Measurements from ENCODE around the gene CHST15.
A peak's percentile ranks its signal among the peaks of the same experiment; 100 is the strongest.

Gene CHST15

GRCh38 chr10:124013916-124014315 is 79.5 kb downstream of the CHST15 start:
- no peak overlapping the region for H3K27ac ChIP-seq
- CTCF ChIA-PET: no interaction called here

GRCh38 chr10:124012991-124013390 is 80.4 kb downstream of the CHST15 start:
- ChIA-PET POLR2A (ENCODE audit: low non-redundant PET) (no interaction called here), CTCF (no interaction called here)
- no peak overlapping the region for H3K27ac ChIP-seq
- DNase-seq (ENCODE audit: low spot score): no peak
- TF ChIP-seq, protein P1, sequence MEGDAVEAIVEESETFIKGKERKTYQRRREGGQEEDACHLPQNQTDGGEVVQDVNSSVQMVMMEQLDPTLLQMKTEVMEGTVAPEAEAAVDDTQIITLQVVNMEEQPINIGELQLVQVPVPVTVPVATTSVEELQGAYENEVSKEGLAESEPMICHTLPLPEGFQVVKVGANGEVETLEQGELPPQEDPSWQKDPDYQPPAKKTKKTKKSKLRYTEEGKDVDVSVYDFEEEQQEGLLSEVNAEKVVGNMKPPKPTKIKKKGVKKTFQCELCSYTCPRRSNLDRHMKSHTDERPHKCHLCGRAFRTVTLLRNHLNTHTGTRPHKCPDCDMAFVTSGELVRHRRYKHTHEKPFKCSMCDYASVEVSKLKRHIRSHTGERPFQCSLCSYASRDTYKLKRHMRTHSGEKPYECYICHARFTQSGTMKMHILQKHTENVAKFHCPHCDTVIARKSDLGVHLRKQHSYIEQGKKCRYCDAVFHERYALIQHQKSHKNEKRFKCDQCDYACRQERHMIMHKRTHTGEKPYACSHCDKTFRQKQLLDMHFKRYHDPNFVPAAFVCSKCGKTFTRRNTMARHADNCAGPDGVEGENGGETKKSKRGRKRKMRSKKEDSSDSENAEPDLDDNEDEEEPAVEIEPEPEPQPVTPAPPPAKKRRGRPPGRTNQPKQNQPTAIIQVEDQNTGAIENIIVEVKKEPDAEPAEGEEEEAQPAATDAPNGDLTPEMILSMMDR (conservative IDR thresholded peaks at IDR 0.05; ENCODE audit: low read depth): no peak

More at GRCh38 chr10:124013916-124014315, 79.5 kb downstream of the CHST15 start:
- POLR2A ChIA-PET (ENCODE audit: low non-redundant PET): no interaction called here
- TF ChIP-seq, protein P1 (conservative IDR thresholded peaks at IDR 0.05; ENCODE audit: low read depth): no peak
- no peak for DNase-seq (ENCODE audit: low spot score)

DNA sequence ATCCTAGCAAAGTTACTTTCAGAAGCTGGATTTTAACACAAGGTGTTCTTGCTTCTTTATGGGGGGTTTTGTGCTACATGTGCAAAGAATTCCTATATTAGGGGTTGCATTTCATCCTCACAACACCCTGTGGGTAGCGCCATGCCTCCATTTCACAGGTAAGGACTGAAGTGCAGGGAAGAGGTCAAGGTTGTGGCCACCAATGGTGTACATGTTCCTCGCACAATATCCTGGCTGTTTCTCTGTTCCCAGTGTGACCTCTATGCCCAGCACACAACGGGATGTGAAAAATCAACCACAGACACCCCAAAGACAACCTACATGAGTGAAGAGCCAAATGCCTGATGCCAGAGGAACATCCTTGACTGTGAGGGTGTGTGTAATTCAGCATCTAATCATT is 80.8 kb downstream of the CHST15 start:
- CTCF ChIA-PET: no interaction called here
- TF ChIP-seq, protein P1 (conservative IDR thresholded peaks at IDR 0.05; ENCODE audit: low read depth): no peak
- POLR2A ChIA-PET (ENCODE audit: low non-redundant PET): no interaction called here
- no peak for DNase-seq (ENCODE audit: low spot score)
- no peak overlapping the region for H3K27ac ChIP-seq

DNA sequence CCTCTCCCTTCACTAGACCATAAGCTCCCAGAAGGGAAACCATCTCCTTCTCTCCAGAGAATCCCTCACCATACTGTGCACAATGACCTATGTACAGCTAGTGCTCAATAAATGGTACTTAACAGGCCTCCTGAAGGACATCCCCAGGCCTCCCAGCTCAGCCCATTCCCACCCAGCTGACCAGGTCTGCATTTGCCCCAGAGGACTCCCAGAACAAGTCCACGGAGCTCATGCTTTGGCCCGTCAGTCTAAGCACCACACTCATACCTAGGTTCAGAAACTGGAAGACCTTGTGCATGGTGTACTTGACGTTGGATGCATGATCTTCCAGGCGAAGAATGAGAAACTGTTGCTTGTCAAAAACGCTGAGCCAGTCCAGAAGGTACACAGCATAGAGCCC is 81.3 kb downstream of the CHST15 start:
- TF ChIP-seq, protein P1 (conservative IDR thresholded peaks at IDR 0.05; ENCODE audit: low read depth): no peak
- no peak for DNase-seq (ENCODE audit: low spot score)
- peak overlapping the region; percentile 74 for H3K27ac ChIP-seq
- POLR2A ChIA-PET (ENCODE audit: low non-redundant PET): interaction anchor here (0.5 kb wide), 1 partner anchor 9 kb away, joined by 4 read pairs; no protein-coding TSS in a partner anchor
- CTCF ChIA-PET: no interaction called here

- TF ChIP-seq, protein P1 (conservative IDR thresholded peaks at IDR 0.05; ENCODE audit: low read depth): no peak
- H3K27ac ChIP-seq: peak overlapping the region; percentile 74
- ChIA-PET POLR2A (ENCODE audit: low non-redundant PET) (interaction anchor here (0.5 kb wide), 1 partner anchor 9 kb away, joined by 4 read pairs; no protein-coding TSS in a partner anchor), CTCF (interaction anchor here (0.6 to 1.0 kb wide), 2 partner anchors 15 to 16 kb away, joined by 3 to 4 read pairs; no protein-coding TSS in a partner anchor)
- no peak for DNase-seq (ENCODE audit: low spot score)
Measured at GRCh38 chr10:124011464-124011863, 81.9 kb downstream of the CHST15 start.

DNA sequence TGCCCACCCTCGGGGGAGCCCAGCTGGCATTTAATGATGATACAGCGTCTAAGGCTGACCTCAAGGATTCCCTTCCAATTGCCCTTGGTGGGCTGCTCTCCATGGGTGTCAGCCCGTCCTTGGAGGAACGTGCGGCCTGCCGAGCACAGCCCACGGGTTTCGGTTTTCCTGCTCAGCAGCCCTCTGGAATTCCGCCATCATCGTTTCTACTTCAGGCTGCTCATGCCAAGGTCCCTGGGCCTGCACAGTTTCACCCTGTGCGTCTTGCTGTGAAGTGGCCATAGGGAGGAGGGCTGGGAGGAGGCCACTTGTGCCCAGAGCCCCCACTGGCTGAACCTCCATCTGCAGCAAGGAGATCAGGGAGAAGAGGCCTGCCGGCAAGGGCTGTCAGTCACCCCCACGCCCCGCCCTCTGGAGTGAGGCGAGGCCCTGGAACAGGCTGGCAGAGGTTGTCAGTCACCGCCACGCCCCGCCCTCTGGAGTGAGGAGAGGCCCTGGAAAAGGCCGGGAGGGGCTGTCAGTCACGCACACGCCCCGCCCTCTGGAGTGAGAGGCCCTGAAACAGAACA is 82.8 kb downstream of the CHST15 start:
- ChIA-PET CTCF (interaction anchor here (0.6 to 1.0 kb wide), 5 partner anchors 15 to 1635 kb away, joined by 3 to 5 read pairs (median 4); no protein-coding TSS in a partner anchor), POLR2A (ENCODE audit: low non-redundant PET) (no interaction called here)
- TF ChIP-seq, protein P1 (conservative IDR thresholded peaks at IDR 0.05; ENCODE audit: low read depth): no peak
- H3K27ac ChIP-seq: peak overlapping the region; percentile 74
- DNase-seq (ENCODE audit: low spot score): peak; percentile 75
